ENCODE data around the gene LGALS9C.
"Not testable (repeated sequence)": the region's sequence is repeated elsewhere in the genome, so short reads cannot be mapped to it uniquely, and the experiment has no call there.

GRCh38 chr17:18490016-18490415, 13.4 kb downstream of the LGALS9C start:
- not testable (repeated sequence) for TF ChIP-seq USF1 (CRISPR knock-in tag; IDR thresholded peaks at IDR 0.05); CTCF (IDR thresholded peaks at IDR 0.05)
